NCI-H69 (cell line): ENCODE results near the gene ADAMTSL1.

Experiments used
- DNase-seq: peaks from one replicate; lab custom pipeline; 2025; lab: John Stamatoyannopoulos, UW

Gene ADAMTSL1

GRCh38 chr9:18666986-18667772 is 193.2 kb downstream of the ADAMTSL1 start:
- DNase-seq, result no peak

- DNase-seq, result peak; percentile 83
Observed at GRCh38 chr9:18668944-18669343, 195.0 kb downstream of the ADAMTSL1 start.

- peak; percentile 35 for DNase-seq
Observed at GRCh38 chr9:18672706-18673105, 198.8 kb downstream of the ADAMTSL1 start.

DNA sequence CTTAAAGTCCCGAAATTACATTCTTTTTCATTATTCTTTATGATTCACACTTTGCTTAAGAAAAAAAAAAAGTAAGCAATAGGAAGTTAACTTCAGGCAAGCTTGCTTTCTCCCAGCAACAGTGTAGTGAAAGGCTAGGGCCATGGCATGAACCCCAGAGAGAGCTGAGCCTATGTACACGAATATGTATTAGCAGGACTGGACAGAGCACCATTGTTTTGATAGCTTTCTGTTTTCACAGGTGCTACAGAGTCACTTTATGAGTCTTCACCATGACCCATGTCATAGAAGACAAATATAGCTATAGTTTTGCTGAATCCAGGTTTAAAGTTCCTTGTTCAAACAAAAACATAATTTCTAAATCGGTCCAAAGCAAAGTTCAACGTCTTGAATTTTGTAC is 199.2 kb downstream of the ADAMTSL1 start:
- DNase-seq, result peak; percentile 68

GRCh38 chr9:18675332-18675731 is 201.4 kb downstream of the ADAMTSL1 start:
- DNase-seq, result peak; percentile 87

DNA sequence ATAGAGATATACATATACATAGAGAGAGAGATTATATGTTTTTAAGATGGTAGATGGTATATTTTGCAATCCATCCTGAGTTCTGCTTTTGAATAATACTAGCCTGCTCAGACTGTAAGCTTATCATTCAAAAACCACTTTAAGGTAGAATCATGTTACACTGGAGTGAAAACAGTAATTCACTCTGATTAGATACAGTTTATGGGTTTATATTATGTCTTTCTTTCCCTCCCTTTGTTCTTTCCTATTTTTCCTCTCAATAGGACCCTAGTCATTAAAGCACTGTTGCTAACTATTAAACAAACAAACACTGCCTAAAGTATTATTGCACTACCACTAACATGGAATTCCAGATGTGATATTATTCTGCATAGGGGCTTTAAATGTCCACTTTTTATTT is 202.0 kb downstream of the ADAMTSL1 start:
- DNase-seq, result peak; percentile 83

DNA sequence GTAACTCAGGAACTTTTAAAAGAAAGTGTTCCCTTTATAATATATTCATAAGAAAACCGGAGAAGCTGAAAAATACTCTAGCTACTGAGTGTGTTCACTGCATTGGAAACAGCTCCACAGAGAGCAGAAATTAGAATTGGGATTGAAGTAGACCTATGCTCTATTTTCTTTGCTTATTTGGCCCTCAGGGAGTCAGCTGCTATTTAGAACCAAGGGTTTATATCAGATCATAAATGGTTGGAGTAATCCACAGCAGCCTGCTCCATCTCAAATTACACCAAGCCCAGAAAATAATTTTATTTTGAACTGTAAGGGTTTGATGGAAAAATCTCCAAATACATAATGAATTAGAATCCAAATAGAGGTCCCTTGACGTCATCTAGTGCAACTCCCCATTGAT is 202.6 kb downstream of the ADAMTSL1 start:
- DNase-seq, result peak; percentile 50

- no peak for DNase-seq
Observed at GRCh38 chr9:18678821-18679590, 205.1 kb downstream of the ADAMTSL1 start.

GRCh38 chr9:18682907-18683306 is 209.0 kb downstream of the ADAMTSL1 start:
- no peak for DNase-seq

GRCh38 chr9:18683312-18683711 is 209.4 kb downstream of the ADAMTSL1 start:
- DNase-seq, result no peak

- DNase-seq, result no peak
Observed at GRCh38 chr9:18683851-18684250, 209.9 kb downstream of the ADAMTSL1 start.

GRCh38 chr9:18684593-18685317 is 210.8 kb downstream of the ADAMTSL1 start:
- DNase-seq, result no peak

DNA sequence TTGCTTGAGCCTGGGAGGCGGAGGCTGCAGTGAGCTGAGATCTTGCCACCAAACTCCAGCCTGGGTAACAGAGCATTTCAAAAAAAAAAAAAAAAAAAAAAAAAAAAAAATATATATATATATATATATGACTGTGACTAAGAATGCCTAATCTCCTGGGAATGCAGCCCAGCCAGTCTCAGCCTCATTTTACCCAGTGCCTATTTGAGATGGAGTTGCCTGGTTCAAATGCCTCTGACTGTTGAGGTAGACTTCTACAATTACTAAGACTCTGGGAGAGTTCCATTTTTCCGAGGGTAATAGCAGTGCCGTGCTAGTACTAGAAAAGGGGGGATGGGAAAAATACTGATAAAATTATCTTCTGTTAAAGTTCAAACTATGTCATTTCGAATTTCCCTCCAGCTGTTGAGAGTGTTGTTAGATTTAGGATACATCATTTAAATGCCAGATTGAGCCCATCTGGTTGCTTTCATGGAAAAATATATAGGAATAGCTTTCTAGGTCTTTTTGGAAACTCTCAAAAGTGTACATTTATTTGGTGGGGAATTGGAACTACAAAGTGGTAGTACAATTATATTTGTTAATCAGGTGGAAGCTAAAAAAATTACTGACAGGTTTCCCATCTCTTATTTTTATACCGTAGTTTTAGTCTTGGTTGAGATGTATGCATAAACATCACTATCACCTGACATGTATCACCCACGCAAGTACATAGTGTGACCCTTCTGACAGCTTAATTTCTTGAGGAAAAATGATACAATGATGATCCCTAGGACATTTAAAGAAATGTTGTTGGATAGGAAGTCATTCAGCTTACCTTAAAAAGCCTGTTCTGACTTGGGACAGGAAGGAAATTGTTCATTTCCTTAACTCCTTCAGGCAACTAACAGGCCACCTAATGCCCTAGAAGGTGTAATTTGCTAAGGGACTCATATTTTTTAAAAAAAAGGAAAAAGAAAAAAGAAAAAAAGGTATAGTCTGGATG is 214.9 kb downstream of the ADAMTSL1 start:
- DNase-seq, result no peak

DNA sequence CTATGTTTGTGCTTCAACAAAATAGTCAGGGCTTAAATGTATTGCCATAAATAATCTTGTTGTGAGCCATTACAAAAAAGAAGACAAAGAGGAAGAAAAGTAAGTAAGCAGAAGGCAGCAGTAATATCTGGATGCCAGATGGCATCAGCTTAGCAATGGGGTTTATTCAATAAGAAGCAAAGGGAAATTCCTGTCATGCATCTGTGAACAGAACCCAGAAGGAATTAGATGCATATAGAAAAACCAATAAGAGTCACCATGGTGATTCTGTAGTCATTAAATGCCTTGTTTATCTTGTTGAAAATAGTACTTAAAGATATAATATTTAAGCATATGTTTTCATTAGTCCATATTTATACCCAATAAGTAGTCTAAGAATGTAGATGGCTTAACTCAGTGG is 216.0 kb downstream of the ADAMTSL1 start:
- DNase-seq, result peak; percentile 75

GRCh38 chr9:18692268-18692667 is 218.3 kb downstream of the ADAMTSL1 start:
- DNase-seq, result no peak

GRCh38 chr9:18692962-18693361 is 219.0 kb downstream of the ADAMTSL1 start:
- no peak for DNase-seq

DNA sequence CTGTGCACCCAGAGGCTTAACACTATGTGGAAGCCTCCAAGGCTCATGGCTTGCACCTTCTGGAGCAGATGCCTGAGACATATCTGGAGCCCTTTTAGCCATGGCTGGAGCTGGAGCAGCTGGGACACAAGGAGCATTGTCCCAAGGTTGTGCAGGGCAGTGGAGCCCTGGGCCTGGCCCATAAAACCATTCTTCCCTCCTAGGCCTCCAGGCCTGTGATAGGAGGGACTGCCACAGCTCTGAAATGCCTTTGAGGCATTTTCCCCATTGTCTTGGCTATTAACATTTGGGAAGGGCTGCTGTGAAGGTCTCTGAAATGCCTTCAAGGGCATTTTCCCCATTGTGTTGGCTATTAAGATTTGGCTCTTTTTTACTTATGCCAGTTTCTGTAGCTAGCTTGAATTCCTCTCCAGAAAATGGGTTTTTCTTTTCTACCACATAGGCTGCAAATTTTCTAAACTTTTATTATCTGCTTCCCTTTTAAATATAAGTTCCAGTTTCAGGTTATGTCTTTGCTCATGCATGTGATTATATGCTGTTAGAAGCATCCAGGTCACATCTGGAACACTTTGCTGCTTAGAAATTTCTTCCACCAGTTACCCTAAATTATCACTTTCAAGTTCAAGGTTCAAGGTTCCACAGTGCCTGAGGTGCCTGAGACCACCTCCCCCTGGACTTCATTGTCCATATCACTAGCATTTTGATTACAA is 221.2 kb downstream of the ADAMTSL1 start:
- no peak for DNase-seq

- no peak for DNase-seq
Observed at GRCh38 chr9:18698992-18699391, 225.0 kb downstream of the ADAMTSL1 start.

GRCh38 chr9:18699764-18700163 is 225.8 kb downstream of the ADAMTSL1 start:
- no peak for DNase-seq

- no peak for DNase-seq
Observed at GRCh38 chr9:18700714-18701113, 226.8 kb downstream of the ADAMTSL1 start.
